SH-SY5Y (cell line): ENCODE data around the gene RPL15.

Source experiments
- GATA2 ChIP-seq: IDR thresholded peaks from 2 replicates; pipeline ENCODE4 v1.6.1; 2011; ENCODE audit warnings: mild to moderate bottlenecking, low read depth, low read length
- GATA3 ChIP-seq: IDR thresholded peaks from 2 replicates; pipeline ENCODE4 v1.6.1; 2011; ENCODE audit warnings: low read depth, mild to moderate bottlenecking, low read length, moderate library complexity

RPL15 gene

GRCh38 chr3:23944007-23944783 lies 27.3 kb downstream of the RPL15 start:
- TF ChIP-seq GATA2 (no peak), GATA3 (no peak)

DNA sequence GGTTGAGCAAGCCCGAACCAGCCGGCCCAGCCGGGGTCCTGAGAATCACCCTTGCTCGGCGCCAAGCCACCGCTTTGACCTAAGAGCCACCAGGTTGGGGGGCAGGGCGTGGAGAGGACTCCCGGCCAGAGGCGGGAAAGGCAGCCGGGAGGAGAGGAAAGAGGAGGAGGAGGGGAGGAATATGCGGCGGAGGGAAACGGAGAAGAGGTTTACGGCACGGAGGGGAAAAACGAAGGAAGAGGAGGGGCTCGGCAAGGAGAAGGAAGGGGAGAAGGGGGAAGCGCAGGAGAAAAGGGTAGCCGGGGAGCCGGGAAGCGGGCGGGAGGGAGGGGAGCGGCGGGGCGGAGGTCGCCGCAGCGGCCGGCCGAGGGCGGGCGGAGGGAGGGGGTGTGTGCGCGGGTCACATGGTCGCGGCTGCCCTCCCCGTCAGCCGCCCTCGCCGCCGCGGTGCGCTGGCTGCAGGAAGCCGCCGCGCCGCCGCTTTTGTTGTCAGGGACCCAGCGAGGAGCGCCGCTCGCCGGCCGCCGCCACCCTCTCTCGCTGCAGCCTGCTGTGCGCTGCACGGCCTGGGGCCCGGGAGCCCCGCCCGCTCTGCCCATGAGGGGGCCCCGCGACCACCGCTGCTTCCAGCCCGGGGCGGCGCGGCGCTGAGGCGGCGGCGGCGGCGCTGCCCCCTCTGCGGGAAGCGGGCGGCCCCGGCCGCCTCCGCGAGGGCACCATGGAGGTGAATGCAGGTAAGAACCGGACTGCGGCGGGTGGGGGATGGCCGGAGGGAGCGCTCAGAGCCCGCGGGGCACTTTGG lies 28.1 kb downstream of the RPL15 start, which contains the start of gene NR1D2:
Gene NR1D2, plus strand, starts transcription at position 426 of the 802 bp plus-strand sequence. Its CDS starts 293 bp downstream, at position 719.
- TF ChIP-seq GATA2 (no peak), GATA3 (no peak)

GRCh38 chr3:23945663-23945912 lies 28.7 kb downstream of the RPL15 start:
- TF ChIP-seq GATA3 (no peak), GATA2 (no peak)

DNA sequence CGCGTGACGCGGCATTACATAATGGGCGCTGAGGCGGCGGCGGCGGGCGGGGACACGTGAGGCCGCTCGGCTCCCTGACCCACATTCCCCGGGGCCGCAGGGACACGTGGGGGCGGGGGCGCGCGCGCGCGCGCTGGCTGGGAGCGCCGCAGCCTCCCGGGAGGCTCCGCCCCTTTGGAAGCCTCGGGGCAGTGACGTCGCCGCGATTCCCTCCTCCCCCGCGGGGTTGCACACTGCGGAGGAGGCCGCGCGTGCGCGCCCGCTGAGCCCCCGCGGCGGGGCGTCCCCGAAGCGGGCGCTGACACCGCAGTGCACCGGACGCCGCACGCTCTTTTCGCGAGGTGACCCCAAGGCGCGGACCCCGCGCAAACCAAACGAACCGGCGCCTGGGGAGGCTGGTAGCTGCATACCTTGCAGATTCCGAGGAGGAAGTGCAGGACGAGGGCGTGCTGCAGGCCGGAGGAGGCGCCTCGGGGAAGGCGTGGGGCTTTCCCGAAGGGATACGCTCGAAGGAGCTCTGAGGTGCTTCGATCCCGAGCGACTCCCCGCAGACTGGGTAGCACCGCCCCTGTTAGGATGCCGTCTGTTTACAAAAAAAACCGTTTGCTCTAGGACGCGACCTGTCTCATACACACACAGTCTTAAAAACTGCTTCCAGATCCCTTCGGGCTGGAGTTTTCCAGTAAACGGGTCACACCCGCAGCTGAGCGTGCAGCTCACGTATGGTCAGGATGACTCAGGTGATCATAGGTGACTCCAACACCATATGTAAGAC lies 29.2 kb downstream of the RPL15 start:
- TF ChIP-seq GATA2 (no peak), GATA3 (no peak)

GRCh38 chr3:23948761-23949160 lies 31.8 kb downstream of the RPL15 start:
- TF ChIP-seq GATA3, result no peak
- no peak for TF ChIP-seq GATA2

DNA sequence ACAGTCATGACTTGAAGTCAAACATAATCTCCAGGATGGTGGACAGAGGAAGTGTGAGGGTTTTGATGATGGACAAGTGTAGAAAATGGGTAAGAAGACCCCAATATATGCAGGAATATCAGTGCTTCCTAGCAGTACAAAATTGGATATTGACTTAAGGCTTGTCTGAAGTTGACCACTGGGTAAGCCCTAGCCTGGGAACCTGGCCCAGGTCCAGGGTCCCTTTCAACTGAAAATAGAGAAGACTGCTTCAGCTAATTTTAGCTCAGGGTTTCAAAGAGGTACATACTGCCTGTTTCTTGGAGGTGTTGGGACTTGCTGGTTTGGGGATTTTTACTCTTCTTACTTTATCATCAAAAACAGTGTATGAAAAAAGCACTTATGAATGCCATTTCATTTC lies 32.9 kb downstream of the RPL15 start:
- TF ChIP-seq GATA2 (no peak), GATA3 (no peak)

DNA sequence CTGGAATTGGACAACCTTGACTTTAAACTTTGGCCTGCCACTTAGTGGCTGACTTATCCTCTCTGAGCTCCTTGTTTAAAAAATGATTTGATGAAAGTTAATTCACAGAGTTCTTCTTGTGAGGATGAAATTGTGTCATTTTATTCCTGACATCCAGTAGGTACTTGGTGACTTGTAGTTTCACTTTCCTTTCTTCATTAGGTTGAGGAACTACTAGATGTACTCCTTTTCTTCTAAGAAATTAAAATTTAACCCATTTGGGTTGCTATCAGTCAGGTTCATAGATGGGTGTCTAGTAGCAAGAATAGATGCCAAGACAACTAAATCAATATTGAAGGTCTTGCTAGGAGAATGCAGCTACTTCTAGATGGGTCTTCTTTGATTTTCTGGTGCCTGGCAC lies 33.4 kb downstream of the RPL15 start:
- TF ChIP-seq GATA3, result no peak
- TF ChIP-seq GATA2, result no peak

DNA sequence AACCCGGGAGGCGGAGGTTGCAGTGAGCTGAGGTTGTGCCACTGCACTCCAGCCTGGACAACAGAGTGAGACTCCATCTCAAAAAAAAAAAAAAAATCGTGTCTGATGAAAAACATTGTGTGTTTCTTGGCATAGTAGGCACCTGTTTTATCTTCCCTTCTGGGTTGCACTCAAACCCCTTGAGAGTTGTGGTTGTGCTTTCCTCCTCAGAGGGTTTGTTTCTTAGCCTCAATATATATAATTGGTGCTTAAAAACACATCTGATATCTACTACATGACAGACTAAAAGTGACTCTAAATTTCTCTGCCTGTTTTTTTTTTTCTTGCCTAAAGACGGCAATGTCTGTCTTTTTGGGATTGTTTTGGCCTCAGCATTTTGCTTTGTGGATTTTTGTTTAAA lies 35.7 kb downstream of the RPL15 start:
- TF ChIP-seq GATA2 (no peak), GATA3 (no peak)

DNA sequence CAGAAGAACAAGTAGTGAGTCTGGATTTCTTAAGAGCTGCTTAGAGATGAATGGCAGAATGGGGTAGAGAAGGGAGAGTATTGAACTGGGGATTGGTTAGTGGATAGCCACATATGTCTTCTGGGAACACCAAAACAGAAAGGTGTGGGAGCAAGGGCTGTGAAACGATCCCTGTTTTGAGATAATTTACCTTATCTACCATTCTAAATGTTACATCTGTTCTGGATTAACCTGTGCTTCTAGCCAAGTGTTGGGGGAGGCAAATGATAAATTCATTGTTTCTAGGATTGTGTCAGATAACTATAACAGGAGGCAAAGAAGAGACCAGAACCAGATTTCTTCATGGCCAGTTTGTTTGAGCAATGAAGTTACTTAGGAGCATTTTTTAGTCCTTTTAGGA lies 36.6 kb downstream of the RPL15 start:
- TF ChIP-seq GATA3 (no peak), GATA2 (no peak)

- TF ChIP-seq GATA2 (no peak), GATA3 (no peak)
Measured at GRCh38 chr3:23954144-23954543, 37.2 kb downstream of the RPL15 start.

DNA sequence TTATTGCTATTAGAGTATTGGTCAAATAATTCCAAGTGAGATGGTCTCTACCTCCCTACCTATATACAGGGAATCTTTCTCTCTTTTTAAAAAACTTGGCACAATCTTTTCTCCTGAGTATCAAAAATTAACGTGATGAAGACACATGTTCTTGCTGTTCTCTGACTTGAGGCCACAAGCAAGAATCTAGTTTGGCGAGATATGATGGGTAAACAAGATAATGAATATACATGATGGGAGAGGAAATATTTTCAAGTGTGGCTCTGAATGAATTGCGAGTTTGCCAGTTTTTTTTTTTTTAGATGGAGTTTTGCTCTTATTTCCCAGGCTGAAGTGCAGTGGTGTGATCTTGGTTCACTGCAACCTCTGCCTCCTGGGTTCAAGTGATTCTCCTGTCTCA lies 39.8 kb downstream of the RPL15 start:
- TF ChIP-seq GATA2 (no peak), GATA3 (no peak)

- no peak for TF ChIP-seq GATA3
- no peak for TF ChIP-seq GATA2
Measured at GRCh38 chr3:23959135-23959900, 42.4 kb downstream of the RPL15 start.

GRCh38 chr3:23960649-23961048 lies 43.7 kb downstream of the RPL15 start:
- TF ChIP-seq GATA3, result no peak
- no peak for TF ChIP-seq GATA2

- TF ChIP-seq GATA2, result no peak
- TF ChIP-seq GATA3, result no peak
Measured at GRCh38 chr3:23961066-23961465, 44.1 kb downstream of the RPL15 start.
